NOMO-1 (cell line): Measurements from ENCODE around the gene SHOC2.
A peak's percentile ranks its signal among the peaks of the same experiment; 100 is the strongest.

Source experiments
- DNase-seq, 2 experiments: peaks; one replicate each; lab custom pipeline; 2025; ENCODE audit not compliant: unreplicated experiment in 2 of 2; lab: John Stamatoyannopoulos, UW

SHOC2 gene

DNA sequence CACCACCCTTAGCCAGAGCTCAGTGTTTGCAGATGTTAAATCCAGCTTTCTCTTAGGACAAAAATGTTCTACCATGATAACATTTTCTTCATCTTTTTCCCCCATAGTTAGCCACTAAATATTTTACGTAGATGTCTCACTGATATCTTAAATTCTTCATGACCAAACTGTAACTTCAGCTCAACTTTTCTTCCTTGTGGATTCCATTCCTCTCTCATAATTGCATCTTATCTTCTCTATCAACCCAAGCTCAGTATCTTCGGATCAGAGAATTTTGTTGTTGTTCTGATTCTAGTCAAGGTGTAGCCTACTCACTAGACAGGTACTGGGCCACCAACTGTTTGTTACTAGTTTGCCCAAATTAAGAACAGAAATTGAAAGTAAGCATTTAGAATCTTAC lies 60.2 kb downstream of the SHOC2 start:
- DNase-seq, result no peak

DNA sequence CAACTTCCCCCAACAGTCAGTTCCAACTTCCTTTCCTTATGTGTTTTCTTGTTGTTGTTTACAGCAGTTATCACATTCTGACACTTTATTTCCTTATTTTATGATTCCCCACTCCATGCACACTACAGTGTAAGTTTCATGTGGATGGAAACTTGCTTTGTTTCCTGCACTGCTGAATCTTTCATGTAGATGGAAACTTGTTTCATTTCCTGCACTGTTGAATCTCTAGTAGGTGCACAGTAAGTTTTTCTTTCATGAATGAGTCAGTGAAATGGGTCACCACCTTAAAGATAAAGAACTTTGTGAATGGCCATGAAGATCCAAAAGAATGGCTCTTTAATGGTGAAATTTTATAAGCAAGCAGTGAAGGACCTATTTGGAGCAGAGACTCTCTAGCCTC lies 61.4 kb downstream of the SHOC2 start:
- DNase-seq, result no peak

DNA sequence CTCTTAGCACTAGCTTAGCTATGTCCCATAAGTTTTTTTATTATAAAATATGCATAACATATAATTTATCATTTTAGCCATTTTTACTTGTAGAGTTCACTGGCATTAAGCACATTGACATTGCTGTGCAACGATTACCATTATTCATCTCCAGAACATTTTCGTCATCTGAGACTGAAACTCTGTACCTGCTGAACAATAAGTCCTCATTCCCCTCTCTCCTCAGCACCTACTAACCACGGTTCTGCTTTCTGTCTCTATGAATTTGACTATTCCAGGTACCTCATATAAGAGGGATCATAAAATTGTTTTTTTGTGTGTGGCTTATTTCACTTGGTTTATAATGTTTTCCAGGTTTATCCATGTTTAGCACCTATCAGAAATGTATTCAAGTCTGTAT lies 64.1 kb downstream of the SHOC2 start:
- no peak for DNase-seq

DNA sequence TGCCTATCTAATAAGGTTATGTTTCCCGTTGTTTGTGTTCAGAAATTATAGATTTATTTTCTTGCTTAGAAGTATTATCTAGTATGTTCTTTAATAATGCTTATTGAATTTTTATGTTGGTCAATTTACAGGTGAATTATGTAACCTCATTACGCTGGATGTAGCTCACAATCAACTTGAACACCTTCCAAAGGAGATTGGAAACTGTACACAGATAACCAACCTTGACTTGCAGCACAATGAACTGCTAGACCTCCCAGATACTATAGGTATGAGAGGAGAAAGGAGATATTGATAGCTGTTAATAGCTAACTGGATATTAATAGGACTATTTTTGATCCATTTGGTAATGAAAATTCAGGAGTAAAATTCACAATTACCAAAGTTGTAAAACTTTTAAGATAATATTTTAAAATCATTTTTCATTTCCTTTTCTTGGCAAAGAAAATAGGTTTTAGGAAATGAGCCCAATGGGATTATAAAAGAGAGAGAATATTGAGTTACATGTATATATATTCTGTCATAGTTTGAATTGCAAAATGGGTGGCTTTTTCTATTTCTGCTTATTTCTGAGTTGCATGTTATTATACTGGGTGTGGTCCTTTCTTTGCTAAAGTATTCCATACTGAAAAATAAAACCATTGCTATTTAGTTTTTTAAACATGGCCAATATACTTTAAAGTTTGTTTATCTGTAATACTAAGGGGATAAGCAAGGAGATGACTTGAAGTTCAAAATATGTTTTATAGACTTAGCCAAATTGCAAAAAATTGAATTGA lies 66.3 kb downstream of the SHOC2 start:
- DNase-seq, result no peak

DNA sequence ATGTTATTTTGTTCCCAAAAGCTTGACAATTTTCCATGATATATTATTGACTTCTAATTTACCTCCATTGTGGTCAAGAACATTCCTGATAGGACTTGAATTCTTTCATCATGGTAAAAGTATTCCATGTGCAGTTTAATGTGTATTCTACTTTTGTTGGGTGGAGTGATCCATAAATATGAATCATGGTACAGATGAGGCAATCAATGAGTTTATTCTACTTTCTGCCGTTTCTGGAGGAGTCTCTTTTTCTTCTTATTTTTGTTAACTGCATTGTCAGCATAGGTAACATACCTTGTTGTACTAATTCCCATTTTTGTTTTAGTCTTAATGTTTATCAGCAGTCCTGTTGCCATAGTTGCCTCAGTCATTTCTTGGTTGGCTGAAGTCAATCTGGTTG lies 69.6 kb downstream of the SHOC2 start:
- no peak for DNase-seq

DNA sequence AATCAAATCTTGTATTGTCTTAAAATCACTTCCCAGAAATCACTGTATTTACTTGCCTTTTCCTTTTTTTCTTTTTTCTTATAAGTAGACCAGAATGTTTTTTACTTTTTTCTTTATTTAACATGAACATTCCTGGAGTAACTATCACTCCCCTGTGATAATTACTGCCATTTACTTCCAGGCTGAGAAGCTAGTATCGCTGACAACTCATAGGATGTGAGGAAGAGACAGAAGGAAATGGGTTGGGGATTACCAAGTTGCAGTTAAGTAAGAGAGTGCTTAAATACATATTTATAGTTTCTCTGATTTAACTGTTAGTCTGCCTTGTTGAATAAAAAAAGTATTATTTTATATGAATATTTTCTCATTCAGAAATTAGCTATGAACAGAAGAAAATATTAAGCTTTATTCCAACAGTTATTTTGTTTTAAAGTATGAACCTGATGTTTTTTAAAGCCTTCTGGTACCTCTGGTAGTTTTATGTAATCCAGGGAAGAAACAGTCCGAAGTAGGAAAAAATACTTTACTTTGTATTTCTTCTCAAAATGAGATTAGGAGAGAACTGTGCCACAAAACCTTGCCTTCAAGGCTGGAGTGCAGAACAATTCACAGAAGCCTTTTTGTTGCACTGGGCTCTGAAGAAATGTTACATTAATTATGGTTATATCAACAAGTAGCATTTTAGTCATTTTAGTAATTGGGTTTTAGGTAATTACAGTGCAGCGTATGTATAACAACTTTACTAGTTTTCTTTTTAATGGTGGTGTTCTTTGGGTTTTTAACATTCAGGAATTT lies 72.8 kb downstream of the SHOC2 start:
- no peak for DNase-seq

DNA sequence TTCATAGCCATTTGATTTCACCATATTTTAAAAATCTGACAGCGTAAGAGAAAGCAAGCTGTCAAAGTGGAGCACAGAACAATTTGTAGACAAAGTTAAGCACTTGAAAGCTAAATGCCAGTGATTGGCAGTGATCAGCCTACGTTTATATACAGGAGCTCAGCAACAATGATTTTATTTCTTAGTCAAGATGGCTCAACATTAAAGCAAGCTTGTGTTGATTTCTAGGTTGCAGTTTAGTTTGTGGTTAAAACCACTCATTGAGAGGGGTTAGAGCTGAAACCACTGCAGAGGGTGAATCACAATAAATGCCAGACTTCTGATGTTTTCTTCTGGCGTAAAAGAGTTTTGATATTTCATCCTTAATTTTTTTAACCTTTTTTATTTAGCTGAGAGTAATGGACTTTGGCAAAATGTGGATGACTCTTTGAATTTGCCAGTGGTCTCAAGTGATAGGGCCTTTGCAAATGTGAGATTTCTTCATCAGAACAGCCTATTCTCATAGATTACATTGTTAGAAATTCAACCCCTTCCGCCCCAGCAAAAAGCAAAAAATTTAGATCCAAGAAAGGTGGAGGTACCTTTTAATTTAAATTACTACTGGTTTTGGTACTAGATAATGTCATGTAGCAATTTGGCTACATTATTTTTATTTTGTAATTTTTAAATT lies 73.8 kb downstream of the SHOC2 start:
- DNase-seq, result peak in 1 of 2 experiments; percentile 9

DNA sequence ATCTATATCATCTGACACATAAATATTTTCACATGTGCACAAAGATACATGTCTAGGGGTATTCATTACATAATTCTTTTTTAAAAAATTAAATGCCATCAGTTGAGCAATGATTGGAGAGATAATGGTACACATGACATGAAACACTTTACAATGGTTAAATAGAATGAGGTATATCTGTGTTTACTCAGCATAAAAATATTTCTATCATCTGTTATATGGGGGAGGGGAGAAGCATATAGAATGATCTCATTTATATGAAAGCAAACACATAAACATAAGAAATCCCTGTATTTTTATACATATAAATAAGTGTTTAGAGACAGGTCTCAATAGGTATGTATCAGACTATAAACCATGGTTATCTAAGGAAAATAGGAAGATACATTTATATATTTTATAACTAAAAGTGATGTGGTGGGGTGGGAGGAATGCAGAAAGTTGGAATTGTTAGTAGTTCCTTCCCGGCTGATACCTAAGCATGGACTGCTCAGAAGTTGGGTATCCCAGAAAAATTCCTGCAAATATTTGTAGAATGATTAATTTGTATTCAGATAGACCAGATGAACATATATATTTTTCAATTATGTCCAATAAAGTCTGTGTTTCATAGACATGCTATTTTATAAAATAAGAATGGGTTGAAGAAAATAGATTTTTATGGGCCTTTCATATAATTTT lies 75.1 kb downstream of the SHOC2 start:
- no peak for DNase-seq

DNA sequence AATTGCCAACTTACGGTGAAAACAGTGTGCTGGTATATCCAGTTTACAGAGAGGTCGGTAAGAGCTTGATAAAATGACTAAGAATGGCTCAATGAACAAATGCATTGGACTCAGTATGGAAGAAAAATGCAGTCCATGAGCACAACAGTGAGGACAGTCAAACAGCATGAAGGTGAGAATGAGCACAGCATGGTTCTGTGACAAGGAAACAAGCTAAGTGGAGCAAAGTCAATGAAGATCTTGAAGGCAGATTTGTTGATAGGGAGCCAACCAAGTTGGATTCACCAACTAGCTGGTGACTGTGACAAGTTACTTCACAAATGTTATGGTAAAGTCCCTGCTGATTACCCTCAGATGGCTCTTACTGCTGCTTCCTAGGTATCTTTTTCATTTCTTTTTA lies 75.9 kb downstream of the SHOC2 start:
- DNase-seq, result no peak

DNA sequence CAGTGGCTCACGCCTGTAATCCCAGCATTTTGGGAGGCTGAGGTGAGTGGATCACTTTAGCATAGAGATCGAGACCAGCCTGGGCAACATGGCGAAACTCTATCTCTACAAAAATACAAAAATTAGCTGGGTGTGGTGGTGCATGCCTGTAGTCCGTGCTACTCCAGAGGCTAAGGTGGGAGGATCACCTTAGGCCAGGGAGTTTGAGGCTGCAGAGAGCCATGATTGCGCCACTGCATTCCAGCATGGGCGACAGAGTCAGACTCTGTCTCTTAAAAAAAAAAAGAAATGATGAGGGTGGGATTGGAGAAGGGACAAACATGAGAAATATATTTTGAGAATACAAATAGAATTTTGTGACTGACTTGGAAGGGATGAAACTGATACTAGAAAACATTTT lies 76.9 kb downstream of the SHOC2 start:
- DNase-seq, result no peak

DNA sequence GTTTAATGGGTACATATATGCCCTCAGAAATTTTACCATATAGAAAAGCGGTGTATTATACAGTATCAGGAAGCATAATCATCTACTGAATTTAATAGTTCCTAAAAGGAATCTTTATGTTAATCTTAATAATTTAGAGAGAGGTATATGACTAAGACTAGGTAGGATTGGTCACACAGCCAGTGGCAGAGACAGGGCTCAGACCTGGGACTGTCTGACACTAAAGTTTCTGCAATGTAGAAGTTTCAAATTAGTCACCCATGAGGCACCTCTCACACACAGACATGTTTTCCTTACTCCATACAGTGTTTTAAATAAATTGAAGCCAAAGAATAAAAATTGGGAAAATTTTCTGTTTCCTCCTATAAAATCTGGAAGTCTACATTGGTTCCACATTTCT lies 84.6 kb downstream of the SHOC2 start:
- DNase-seq, result no peak

DNA sequence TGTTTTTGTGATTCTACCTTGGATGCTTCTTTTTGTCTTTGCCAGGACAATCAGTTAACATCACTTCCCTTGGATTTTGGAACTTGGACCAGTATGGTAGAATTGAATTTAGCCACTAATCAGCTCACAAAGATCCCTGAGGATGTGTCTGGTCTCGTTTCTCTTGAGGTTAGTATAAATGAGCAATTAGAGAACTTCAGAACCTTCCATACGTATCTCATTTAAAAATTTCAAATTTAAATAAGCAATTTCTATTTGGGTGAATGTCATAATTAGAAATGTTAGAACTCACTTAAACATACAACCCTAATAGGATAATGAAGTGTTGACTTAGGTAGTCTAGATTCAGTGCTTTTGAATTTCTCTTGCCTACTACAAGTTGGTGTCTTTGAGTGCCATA lies 88.1 kb downstream of the SHOC2 start:
- no peak for DNase-seq

DNA sequence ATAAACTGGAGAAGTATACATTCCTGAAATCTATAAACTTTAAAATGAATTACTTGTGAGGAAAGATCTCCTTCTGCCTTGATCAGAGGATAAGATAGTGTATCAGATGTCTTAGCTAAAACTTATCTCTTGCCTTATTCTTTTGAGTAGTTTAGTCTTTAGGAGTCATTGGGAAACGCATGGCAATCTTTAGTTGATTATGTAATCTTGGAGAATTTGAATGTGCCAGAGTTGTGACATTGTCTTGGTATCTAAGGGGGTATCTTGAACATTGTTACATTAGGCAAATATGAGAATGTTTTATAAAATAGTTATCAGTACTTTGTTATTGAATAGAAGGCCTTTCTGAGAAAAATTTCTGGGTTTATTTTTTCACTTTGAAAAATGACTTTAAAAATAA lies 95.8 kb downstream of the SHOC2 start:
- no peak for DNase-seq

DNA sequence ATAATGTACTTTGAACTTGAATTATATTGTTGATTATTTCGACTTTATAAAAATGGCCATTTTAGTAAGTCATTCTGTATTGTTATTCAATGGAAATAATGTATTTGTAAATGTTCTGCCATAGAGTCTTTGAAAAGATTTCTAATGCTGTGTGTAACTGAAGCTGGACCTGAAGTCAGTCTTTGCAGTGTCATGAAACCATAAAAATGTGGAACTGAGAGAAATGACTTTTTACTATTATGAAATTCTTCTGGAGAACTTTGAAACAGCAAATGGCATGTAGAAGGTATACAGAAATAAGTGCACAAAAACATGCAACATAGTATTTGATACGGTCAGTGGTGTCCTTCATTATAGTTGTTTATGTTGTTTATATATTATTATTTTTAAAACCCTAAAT lies 97.7 kb downstream of the SHOC2 start:
- DNase-seq, result peak; percentile 39 to 79

DNA sequence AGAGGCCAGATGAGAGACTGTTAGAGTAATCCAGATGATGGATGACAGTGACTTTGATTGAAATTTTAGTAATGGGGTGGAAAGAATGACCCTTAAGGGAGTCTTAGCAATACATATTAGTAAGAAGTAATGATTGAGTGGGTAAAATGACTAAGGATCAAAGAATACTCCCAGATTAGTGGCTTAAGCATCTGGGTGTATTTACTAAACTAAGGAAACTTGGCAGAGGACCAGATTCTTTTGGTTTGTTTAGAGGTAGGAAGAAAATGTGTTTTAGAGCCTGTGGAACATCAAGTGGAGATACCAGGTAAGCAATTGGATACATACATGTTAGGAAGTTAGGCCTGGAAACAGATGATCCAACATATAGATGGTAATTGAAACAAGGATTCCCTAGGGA lies 98.6 kb downstream of the SHOC2 start:
- no peak for DNase-seq

DNA sequence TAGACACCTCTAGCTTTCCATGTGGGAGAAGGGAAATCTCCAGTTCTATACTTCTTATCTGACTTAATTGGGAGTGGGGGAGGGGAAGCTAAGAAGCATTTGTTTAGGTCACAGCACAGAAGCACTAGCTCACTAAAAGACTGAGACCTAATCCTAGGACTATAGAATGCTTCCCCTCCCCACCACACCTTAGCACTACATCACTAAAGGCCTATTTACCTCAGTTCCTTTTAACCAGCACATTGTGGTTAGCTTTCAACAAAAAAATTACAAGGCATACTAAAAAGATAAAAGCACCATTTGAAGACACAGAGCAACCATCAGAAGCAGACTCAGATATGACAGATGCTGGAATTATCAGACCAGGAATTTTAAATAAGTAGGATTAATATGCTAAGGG lies 103.7 kb downstream of the SHOC2 start:
- no peak for DNase-seq

DNA sequence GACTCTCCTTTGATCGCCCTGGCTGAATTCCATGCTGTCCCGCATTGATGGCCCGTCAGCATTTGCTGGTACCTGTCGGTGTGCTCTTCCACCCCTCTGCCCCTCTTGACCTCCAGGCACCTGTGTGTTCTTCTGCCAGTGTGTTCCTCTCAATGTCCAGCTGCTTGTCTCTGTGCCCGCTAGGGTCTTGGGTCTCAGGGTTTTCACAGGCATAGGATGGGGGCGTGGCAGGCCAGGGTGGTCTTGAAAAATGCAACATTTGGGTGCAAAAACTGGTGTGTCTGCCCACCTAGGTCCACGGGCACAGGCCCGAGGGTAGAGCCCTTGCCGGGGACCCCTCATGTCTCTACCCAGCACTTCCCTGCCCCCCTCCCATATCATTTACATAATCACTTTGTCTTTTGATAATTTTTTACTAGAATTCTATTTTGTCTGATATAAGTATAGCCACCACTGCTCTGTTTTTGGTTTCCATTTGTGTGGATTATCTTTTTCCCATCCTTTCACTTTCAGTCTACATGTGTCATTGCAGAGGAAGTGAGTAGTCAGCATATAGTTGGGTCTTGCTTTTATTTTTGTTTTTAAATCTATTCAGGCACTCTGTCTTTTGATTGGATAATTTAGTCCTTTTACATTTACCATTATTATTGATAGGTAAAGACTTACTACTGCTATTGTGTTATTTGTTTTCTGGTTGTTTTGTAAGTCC lies 110.8 kb downstream of the SHOC2 start:
- no peak for DNase-seq

DNA sequence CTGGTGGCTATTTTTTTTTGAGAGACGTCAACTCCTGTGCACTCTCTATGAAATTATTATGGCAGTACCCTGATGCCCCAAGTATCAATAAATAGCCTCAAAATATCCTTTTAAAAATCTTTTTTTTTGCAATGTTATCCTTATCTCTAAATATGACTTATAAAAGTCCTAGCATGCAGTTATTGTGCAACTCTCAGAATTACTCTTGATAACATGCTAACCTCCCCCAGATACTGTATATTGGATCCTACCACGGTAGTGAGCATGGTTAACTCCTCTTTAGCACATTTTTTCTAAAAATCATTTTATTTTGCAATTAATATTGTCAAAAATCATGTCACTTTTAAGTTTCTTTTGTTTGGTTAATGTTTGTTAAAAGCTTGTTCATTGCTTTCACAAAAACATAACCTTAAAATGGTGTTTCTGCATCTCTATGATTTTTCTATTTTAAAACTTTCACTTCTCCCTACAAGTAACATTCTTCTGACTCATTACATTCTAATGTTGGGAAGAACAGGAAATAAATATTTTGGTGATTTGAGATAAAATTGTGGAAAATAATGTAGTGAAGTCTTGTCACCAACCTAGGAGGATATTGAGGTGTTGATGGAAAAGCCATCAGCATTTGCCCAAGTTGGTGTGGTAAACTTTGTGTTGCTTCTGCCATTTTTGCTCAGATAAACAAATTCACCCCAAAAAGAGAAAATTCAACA lies 115.3 kb downstream of the SHOC2 start:
- DNase-seq, result no peak

DNA sequence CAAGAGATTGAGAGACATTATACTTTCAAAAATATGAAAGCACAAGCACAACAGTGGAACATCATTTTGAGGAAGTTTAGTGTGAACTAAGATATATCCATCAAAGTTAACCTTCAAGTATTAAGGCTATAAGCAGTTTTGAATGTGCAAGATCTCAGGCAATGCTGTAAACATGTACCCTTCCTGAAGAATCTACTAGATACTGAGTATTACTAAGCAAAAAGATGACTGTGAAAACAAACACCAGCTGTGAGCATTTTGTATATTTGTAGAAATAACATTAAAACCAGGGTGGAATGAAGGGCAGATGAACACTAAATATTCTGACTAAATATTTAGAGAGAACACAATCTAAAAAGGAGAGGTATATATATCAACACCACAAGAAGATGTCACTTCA lies 116.1 kb downstream of the SHOC2 start:
- DNase-seq, result no peak

DNA sequence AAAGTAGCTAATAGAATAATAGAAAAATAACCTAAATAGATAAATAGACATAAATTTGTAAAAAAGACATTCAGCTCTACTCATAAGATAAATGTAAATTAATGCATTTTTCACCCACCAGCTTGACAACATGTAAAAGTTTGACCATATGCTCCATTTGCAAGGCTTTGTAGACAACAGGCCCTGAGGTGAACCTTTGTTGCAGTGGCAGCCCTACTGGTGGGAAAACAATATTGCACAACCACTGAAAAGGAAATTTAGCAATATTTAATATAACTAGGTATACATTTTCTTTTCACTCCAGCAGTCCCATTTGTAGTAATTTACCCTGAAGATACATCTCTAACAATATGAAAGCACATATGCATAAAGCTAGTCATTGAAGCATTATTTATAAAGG lies 118.5 kb downstream of the SHOC2 start:
- no peak for DNase-seq
